ENCODE measurements around the gene BBS9. TPM values are rescaled to one million over a fixed set of nuclear protein-coding genes. Genes with fewer than 3 reads are reported as not detected.
"Not testable (repeated sequence)": the region's sequence is repeated elsewhere in the genome, so short reads cannot be mapped to it uniquely, and the experiment has no call there.

BBS9 gene
- total RNA-seq, 2 experiments from 2014 or later: 13.7 to 17.2 TPM

- H3K27ac Mint-ChIP-seq: no peak overlapping the region
- no peaks in the 10 kb centered on the region for H3K9me3 Mint-ChIP-seq
- DNase-seq (no peak), ATAC-seq (ENCODE audit: low read depth) (no peak)
- H3K36me3 Mint-ChIP-seq: no peaks in the 10 kb centered on the region
- POLR2A ChIA-PET: no interaction called here
- no peak overlapping the region for H3K4me3 Mint-ChIP-seq
- no peaks in the 10 kb centered on the region for H3K4me1 Mint-ChIP-seq
- no peaks in the 10 kb centered on the region for H3K27me3 Mint-ChIP-seq
Observed at GRCh38 chr7:33232632-33233145, 103.3 kb downstream of the BBS9 start.

GRCh38 chr7:33233659-33234058 is 104.3 kb downstream of the BBS9 start:
- Mint-ChIP-seq H3K4me3 (no peak overlapping the region), H3K27me3 (no peaks in the 10 kb centered on the region), H3K36me3 (no peaks in the 10 kb centered on the region), H3K9me3 (no peaks in the 10 kb centered on the region), H3K27ac (no peak overlapping the region), H3K4me1 (no peaks in the 10 kb centered on the region)
- ATAC-seq (ENCODE audit: low read depth) (no peak), DNase-seq (no peak)
- POLR2A ChIA-PET: no interaction called here

GRCh38 chr7:33237036-33237435 is 107.7 kb downstream of the BBS9 start:
- H3K9me3 Mint-ChIP-seq: no peaks in the 10 kb centered on the region
- DNase-seq (no peak), ATAC-seq (ENCODE audit: low read depth) (no peak)
- no peaks in the 10 kb centered on the region for H3K36me3 Mint-ChIP-seq
- no peaks in the 10 kb centered on the region for H3K4me1 Mint-ChIP-seq
- POLR2A ChIA-PET: no interaction called here
- H3K4me3 Mint-ChIP-seq: no peak overlapping the region
- no peaks in the 10 kb centered on the region for H3K27me3 Mint-ChIP-seq
- H3K27ac Mint-ChIP-seq: no peak overlapping the region

GRCh38 chr7:33243319-33243881 is 114.0 kb downstream of the BBS9 start:
- H3K4me1 Mint-ChIP-seq: no peaks in the 10 kb centered on the region
- ATAC-seq (ENCODE audit: low read depth) (no peak), DNase-seq (no peak)
- H3K36me3 Mint-ChIP-seq: no peaks in the 10 kb centered on the region
- H3K27ac Mint-ChIP-seq: no peak overlapping the region
- no peak overlapping the region for H3K4me3 Mint-ChIP-seq
- POLR2A ChIA-PET: no interaction called here
- H3K9me3 Mint-ChIP-seq: no peaks in the 10 kb centered on the region
- no peaks in the 10 kb centered on the region for H3K27me3 Mint-ChIP-seq

- Mint-ChIP-seq H3K36me3 (no peaks in the 10 kb centered on the region), H3K27me3 (no peaks in the 10 kb centered on the region), H3K9me3 (peaks cover 1% of the 10 kb centered on the region), H3K4me3 (no peak overlapping the region), H3K27ac (no peak overlapping the region), H3K4me1 (no peaks in the 10 kb centered on the region)
- POLR2A ChIA-PET: no interaction called here
- ATAC-seq (ENCODE audit: low read depth) (no peak), DNase-seq (no peak)
Observed at GRCh38 chr7:33248671-33249070, 119.3 kb downstream of the BBS9 start.

- no peak overlapping the region for H3K27ac Mint-ChIP-seq
- H3K27me3 Mint-ChIP-seq: no peaks in the 10 kb centered on the region
- no peaks in the 10 kb centered on the region for H3K36me3 Mint-ChIP-seq
- POLR2A ChIA-PET: no interaction called here
- DNase-seq (no peak), ATAC-seq (ENCODE audit: low read depth) (no peak)
- no peak overlapping the region for H3K4me3 Mint-ChIP-seq
- no peaks in the 10 kb centered on the region for H3K4me1 Mint-ChIP-seq
- H3K9me3 Mint-ChIP-seq: peaks cover 1% of the 10 kb centered on the region
Observed at GRCh38 chr7:33250421-33250871, 121.1 kb downstream of the BBS9 start.

GRCh38 chr7:33251301-33251700 is 121.9 kb downstream of the BBS9 start:
- Mint-ChIP-seq H3K36me3 (no peaks in the 10 kb centered on the region), H3K27ac (no peak overlapping the region), H3K4me1 (no peaks in the 10 kb centered on the region), H3K9me3 (peaks cover 1% of the 10 kb centered on the region), H3K27me3 (no peaks in the 10 kb centered on the region), H3K4me3 (no peak overlapping the region)
- DNase-seq: no peak
- no peak for ATAC-seq (ENCODE audit: low read depth)
- POLR2A ChIA-PET: no interaction called here

- H3K27me3 Mint-ChIP-seq: no peaks in the 10 kb centered on the region
- no peak for ATAC-seq (ENCODE audit: low read depth)
Observed at GRCh38 chr7:33258491-33258951, 129.2 kb downstream of the BBS9 start.

GRCh38 chr7:33261585-33261984 is 132.2 kb downstream of the BBS9 start:
- Mint-ChIP-seq H3K27ac (no peak overlapping the region), H3K4me1 (peaks cover 2% of the 10 kb centered on the region), H3K36me3 (no peaks in the 10 kb centered on the region), H3K27me3 (no peaks in the 10 kb centered on the region), H3K4me3 (no peak overlapping the region), H3K9me3 (no peaks in the 10 kb centered on the region)
- POLR2A ChIA-PET: no interaction called here
- ATAC-seq (ENCODE audit: low read depth) (no peak), DNase-seq (no peak)

More at GRCh38 chr7:33258491-33258951, 129.2 kb downstream of the BBS9 start:
- no peaks in the 10 kb centered on the region for H3K36me3 Mint-ChIP-seq
- no peak overlapping the region for H3K27ac Mint-ChIP-seq
- no peak overlapping the region for H3K4me3 Mint-ChIP-seq
- no peak for DNase-seq
- POLR2A ChIA-PET: no interaction called here
- peaks cover 2% of the 10 kb centered on the region for H3K4me1 Mint-ChIP-seq
- no peaks in the 10 kb centered on the region for H3K9me3 Mint-ChIP-seq

- POLR2A ChIA-PET: no interaction called here
- Mint-ChIP-seq H3K36me3 (no peaks in the 10 kb centered on the region), H3K9me3 (no peaks in the 10 kb centered on the region), H3K27me3 (no peaks in the 10 kb centered on the region), H3K27ac (no peak overlapping the region), H3K4me1 (peaks cover 2% of the 10 kb centered on the region), H3K4me3 (no peak overlapping the region)
- DNase-seq (no peak), ATAC-seq (ENCODE audit: low read depth) (no peak)
Observed at GRCh38 chr7:33262476-33262875, 133.1 kb downstream of the BBS9 start.

GRCh38 chr7:33271839-33272371 is 142.5 kb downstream of the BBS9 start:
- ATAC-seq (ENCODE audit: low read depth): not testable (repeated sequence)

GRCh38 chr7:33273356-33273755 is 144.0 kb downstream of the BBS9 start:
- POLR2A ChIA-PET: no interaction called here
- peaks cover 7% of the 10 kb centered on the region for H3K36me3 Mint-ChIP-seq
- H3K4me1 Mint-ChIP-seq: no peaks in the 10 kb centered on the region
- H3K27ac Mint-ChIP-seq: no peak overlapping the region
- H3K27me3 Mint-ChIP-seq: no peaks in the 10 kb centered on the region
- ATAC-seq (ENCODE audit: low read depth): no peak
- DNase-seq: no peak
- no peak overlapping the region for H3K4me3 Mint-ChIP-seq
- H3K9me3 Mint-ChIP-seq: peaks cover 20% of the 10 kb centered on the region

More at GRCh38 chr7:33271839-33272371, 142.5 kb downstream of the BBS9 start:
- H3K4me1 Mint-ChIP-seq, H3K27ac Mint-ChIP-seq, H3K27me3 Mint-ChIP-seq, H3K36me3 Mint-ChIP-seq, DNase-seq, H3K4me3 Mint-ChIP-seq, POLR2A ChIA-PET: not testable (repeated sequence)
- peaks cover 15% of the 10 kb centered on the region for H3K9me3 Mint-ChIP-seq

GRCh38 chr7:33276325-33276724 is 147.0 kb downstream of the BBS9 start:
- DNase-seq (no peak), ATAC-seq (ENCODE audit: low read depth) (no peak)
- POLR2A ChIA-PET: no interaction called here
- peaks cover 19% of the 10 kb centered on the region for H3K9me3 Mint-ChIP-seq
- no peak overlapping the region for H3K4me3 Mint-ChIP-seq
- H3K36me3 Mint-ChIP-seq: peaks cover 8% of the 10 kb centered on the region
- no peaks in the 10 kb centered on the region for H3K27me3 Mint-ChIP-seq
- H3K27ac Mint-ChIP-seq: no peak overlapping the region
- no peaks in the 10 kb centered on the region for H3K4me1 Mint-ChIP-seq

GRCh38 chr7:33276729-33277128 is 147.4 kb downstream of the BBS9 start:
- Mint-ChIP-seq H3K9me3 (peaks cover 18% of the 10 kb centered on the region), H3K27ac (no peak overlapping the region), H3K27me3 (no peaks in the 10 kb centered on the region), H3K36me3 (peaks cover 8% of the 10 kb centered on the region), H3K4me3 (no peak overlapping the region), H3K4me1 (no peaks in the 10 kb centered on the region)
- DNase-seq: no peak
- no peak for ATAC-seq (ENCODE audit: low read depth)
- POLR2A ChIA-PET: no interaction called here
